Measurements from ENCODE around the gene PYGB.
"Not testable (repeated sequence)": the region's sequence is repeated elsewhere in the genome, so short reads cannot be mapped to it uniquely, and the experiment has no call there.

Gene PYGB

GRCh38 chr20:25325997-25326396 lies 78.1 kb downstream of the PYGB start:
- DNase-seq = no peak

GRCh38 chr20:25327521-25328235 lies 79.8 kb downstream of the PYGB start:
- DNase-seq = no peak

- no peak for DNase-seq
Observed at GRCh38 chr20:25328954-25329498, 81.1 kb downstream of the PYGB start.

GRCh38 chr20:25334972-25335371 lies 87.1 kb downstream of the PYGB start:
- not testable (repeated sequence) for DNase-seq

- peak in 8 of 56 donors; percentile 19 to 59 (median 41) for DNase-seq
Observed at GRCh38 chr20:25336561-25337422, 88.9 kb downstream of the PYGB start.

GRCh38 chr20:25338112-25339023 lies 90.5 kb downstream of the PYGB start:
- DNase-seq = no peak

GRCh38 chr20:25339608-25340007 lies 91.7 kb downstream of the PYGB start:
- DNase-seq = no peak

GRCh38 chr20:25340380-25340779 lies 92.5 kb downstream of the PYGB start:
- DNase-seq = no peak

- no peak for DNase-seq
Observed at GRCh38 chr20:25341716-25342680, 94.1 kb downstream of the PYGB start.

GRCh38 chr20:25344634-25345033 lies 96.7 kb downstream of the PYGB start:
- DNase-seq = no peak

GRCh38 chr20:25345721-25346120 lies 97.8 kb downstream of the PYGB start:
- no peak for DNase-seq

GRCh38 chr20:25346349-25346748 lies 98.5 kb downstream of the PYGB start:
- no peak for DNase-seq
